GM10266 (cell line): ENCODE data around the gene BEST1.

Experiments used
- DNase-seq: peaks from one replicate; pipeline ENCODE4 v3.0.0; 2012; ENCODE audit errors: extremely low spot score
- TF ChIP-seq, protein P1 (sequence below): IDR thresholded peaks from 2 replicates; pipeline ENCODE4 v1.5.1; 2012; ENCODE audit warnings: mild to moderate bottlenecking, low read depth; ENCODE audit not compliant: control insufficient read depth, insufficient read depth; ENCODE audit errors: missing control alignments

Gene BEST1

DNA sequence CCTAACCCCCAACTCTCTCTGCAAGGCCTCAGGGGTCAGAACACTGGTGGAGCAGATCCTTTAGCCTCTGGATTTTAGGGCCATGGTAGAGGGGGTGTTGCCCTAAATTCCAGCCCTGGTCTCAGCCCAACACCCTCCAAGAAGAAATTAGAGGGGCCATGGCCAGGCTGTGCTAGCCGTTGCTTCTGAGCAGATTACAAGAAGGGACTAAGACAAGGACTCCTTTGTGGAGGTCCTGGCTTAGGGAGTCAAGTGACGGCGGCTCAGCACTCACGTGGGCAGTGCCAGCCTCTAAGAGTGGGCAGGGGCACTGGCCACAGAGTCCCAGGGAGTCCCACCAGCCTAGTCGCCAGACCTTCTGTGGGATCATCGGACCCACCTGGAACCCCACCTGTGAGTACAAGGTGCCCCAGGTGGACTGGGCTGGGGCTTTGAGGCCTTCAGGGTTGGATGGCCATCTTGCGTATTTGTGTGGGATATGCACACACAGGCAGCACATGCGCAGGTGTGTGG lies at the start of gene BEST1:
TSS of gene BEST1 (plus strand) at position 317 of the 513 bp plus-strand sequence. CDS start 1,456 bp downstream, outside the sequence.
- TF ChIP-seq, protein P1, sequence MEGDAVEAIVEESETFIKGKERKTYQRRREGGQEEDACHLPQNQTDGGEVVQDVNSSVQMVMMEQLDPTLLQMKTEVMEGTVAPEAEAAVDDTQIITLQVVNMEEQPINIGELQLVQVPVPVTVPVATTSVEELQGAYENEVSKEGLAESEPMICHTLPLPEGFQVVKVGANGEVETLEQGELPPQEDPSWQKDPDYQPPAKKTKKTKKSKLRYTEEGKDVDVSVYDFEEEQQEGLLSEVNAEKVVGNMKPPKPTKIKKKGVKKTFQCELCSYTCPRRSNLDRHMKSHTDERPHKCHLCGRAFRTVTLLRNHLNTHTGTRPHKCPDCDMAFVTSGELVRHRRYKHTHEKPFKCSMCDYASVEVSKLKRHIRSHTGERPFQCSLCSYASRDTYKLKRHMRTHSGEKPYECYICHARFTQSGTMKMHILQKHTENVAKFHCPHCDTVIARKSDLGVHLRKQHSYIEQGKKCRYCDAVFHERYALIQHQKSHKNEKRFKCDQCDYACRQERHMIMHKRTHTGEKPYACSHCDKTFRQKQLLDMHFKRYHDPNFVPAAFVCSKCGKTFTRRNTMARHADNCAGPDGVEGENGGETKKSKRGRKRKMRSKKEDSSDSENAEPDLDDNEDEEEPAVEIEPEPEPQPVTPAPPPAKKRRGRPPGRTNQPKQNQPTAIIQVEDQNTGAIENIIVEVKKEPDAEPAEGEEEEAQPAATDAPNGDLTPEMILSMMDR: no peak
- no peak for DNase-seq

DNA sequence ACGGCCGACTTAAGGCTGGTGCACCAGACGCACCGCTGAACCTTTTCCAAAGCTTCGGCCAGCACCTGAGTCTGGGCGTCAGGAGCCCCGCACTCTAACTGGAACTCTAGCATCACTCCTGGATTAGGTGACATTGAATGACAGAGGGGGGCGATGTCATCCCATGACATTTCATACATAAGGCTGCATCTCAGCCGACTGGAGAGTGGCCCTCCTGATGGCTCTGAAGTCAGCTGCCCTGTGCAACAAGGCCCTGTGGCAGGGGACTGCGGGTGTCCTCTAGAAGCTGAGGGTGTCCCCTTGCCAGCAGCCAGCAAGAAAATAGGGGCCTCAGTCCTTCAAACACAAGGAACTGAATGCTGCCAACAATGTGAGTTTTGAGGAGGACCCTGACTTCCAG lies 48.8 kb upstream of the BEST1 start:
- no peak for DNase-seq
- TF ChIP-seq, protein P1: no peak

DNA sequence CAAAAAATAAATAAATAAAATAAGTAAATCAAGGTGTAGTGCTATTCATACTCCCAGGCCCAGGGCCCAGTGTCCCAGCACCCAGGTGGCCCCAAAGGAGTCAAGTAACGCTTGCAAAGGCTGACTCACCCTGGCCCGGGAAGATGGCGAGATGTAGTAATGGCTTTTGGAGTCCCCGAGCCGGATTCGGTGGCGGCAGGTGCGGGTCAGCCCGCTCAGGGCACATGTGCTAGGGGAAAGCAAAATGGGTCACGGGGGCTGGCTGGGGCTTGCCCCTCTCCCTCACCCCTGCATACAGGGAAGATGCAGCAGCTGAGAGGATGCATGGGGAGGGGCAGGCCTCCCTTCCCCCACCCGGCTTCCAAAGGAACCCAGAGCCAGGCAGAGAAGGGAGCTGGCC lies 47.8 kb upstream of the BEST1 start:
- TF ChIP-seq, protein P1: no peak
- DNase-seq: no peak

DNA sequence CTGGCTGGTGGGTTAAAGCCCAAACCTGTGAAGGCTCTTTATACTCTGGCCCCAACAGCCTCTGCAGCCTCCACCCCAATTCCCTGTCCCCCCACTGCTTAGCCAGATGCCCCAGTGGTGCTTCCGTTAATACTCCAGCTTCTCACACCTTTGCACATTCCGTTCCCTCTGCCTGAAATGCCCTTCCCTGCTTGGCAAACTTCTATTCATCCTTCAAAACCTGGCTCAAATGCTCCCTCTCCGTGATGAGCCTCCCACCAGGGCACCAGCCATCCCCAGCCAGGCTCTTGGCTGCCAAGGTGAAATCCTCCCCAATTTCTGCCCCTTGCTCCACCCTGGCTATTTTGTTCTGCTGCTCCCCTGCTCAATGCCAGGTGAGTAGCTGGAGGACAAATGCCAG lies 46.3 kb upstream of the BEST1 start:
- TF ChIP-seq, protein P1: no peak
- no peak for DNase-seq

DNA sequence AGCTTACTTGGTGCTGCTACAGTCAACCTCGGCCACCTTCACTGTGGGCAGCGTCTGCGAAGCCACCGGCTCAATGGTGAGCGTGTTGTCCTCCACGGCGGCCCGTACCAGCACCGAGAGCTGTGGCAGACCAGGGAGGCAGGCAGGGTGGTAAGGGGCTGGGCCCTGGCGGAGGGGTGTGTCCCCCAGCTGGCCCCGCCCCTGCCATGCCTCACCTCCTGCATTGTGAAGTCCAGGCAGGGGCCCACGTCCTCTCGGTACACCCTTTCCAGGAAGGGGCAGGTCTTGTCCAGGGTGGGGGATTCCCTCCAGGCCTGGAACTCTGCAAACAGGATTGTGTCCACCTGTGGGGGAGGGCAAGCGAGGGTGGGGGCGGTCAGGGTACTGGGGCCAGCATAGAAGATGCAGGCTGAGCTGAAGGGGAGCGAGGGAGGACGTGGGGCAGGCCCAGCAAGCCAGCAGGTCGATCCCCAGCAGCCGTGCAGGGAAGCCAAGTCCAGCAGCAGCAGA lies 45.6 kb upstream of the BEST1 start:
- DNase-seq: no peak

DNA sequence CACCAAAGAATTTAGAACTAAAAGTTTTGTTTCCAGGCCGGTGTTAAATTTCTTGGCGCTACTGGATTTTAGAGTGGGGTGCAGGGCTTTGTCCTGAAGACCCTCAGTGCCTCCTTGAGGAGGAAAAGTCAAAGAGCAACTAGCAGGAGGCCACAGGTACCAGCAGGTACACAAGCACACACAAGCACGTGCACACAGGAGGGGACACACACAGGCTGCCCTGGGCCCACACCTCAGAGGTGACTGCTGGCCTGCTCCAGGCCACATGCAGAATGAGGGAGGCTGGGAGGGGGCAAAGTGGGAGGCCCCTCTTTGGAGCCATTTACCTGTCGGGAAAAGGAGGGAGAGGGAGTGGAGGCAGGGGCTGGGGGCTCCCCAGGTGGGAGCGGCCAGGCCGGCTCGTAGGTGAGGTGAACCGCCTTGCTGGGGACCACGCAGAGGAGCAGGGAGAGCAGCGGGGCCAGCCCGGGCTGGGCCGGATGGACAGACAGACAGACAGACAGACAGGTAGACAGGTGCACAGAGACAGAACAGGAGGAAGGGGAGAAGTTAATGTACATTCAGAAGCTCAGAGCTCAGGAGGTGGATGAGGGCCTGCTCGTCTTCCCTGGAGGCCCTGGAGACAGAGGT lies 45.0 kb upstream of the BEST1 start:
- TF ChIP-seq, protein P1: no peak
- no peak for DNase-seq

More for the DNA sequence above, 45.6 kb upstream of the BEST1 start:
- TF ChIP-seq, protein P1: no peak

DNA sequence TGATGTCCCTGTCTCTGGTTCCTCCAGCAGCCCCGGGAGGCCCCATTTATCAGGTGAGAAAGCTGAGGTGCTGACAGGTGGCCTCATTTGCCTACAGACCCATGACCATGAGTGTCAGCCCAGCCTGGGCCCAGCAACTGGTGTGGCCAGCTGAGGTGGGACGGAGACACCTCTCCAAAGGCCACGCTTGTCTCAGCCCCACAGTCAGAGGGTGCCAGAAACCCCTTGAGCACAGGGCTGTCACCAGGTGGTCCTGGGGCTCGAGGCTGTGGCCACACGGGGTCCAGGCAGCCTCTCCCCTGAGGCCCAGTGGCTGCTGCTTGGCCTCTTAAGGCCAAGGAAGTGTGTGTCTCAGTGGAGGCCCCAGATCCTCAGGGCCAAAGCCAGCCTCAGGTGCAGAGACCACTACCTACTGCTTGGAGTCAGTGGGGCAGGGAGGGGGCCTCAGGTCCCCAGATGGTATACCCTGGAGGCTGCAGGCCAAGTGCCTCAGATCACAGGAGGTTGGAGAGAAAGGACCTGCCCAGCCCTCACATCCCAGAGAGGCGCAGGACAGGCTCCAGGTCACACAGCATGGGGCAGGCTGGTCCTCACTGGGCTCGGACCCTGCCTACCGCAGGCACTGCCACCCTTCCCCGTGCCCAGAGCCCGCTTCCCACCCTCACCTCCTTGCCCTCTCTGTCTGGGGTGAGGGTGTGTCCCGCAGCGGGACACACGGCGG lies 44.2 kb upstream of the BEST1 start:
- TF ChIP-seq, protein P1: no peak
- no peak for DNase-seq
